Endothelial cell of umbilical vein (primary cell): ENCODE measurements around the gene C2. TPM values are rescaled to one million over a fixed set of nuclear protein-coding genes. Genes with fewer than 3 reads are reported as not detected.

Source experiments
- microRNA counts: library from miRNA; unstranded; fragments of <30 nt; microRNA quantifications from one replicate; lab custom pipeline; 2016
- microRNA-seq: library from miRNA; unstranded; fragments of <30 nt; microRNA quantifications from one replicate; pipeline ENCODE4 v1.2.0, GENCODE V29; 2021; ENCODE audit warnings: borderline number of aligned reads, borderline replicate concordance
- polyA plus RNA-seq, 4 experiments: library from polyadenylated mRNA; depleted of rRNA in 3 of 4; stranded (reverse) in 3 of 4; unstranded in 1 of 4; fragments of >200 nt; gene quantifications; 2 replicates each; pipeline versions ENCODE4 v1.2.1 to v1.2.3, GENCODE V29; 2011 to 2012; ENCODE audit warnings: missing spikeins in 1 of 4
- small RNA-seq: library from RNA; depleted of rRNA; stranded (forward); fragments of <200 nt; gene quantifications from one replicate; pipeline ENCODE3, GENCODE V24; 2012; ENCODE audit warnings: low replicate concordance, low read depth; ENCODE audit not compliant: insufficient read depth, insufficient read length
- total RNA-seq: library from RNA; stranded (reverse); gene quantifications from 2 replicates; pipeline ENCODE4 v1.2.3, GENCODE V29; 2021

C2 gene
- total and polyA plus RNA-seq, 2 donors (not counting 3 experiments of a cell fraction or from before 2014, with no cell fraction given) = 0.60 TPM; not detected in 1

MicroRNA genes within 50 kb of the gene (microRNA counts, 767-probe panel; counts per million panel counts)
- microRNA hsa-miR-1236 (lab: Ali Mortazavi, UCI) = 723 counts per million, percentile 96 among the panel's probes with 10 or more counts

Small RNA genes lying within 50 kb of the gene (microRNA-seq; reads per million reads assigned to microRNA genes)
- gene MIR1236 = not detected

Small RNA genes lying within 50 kb of the gene (small RNA-seq; reads per million reads assigned to genes)
- gene AL645922.1 = not detected

Other genes starting within 250 kb of the C2 start
Only the 30 nearest of the 34 such genes appear.
- 41.3 and 48.9 TPM in 2 replicates for gene ABHD16A, start 224.4 kb upstream of the C2 start, total RNA-seq
- gene ABHD16A, start 224.4 kb upstream of the C2 start, polyA plus RNA-seq = 60.1 and 60.3 TPM in 2 replicates
- not detected in 2 replicates for gene LY6G6F, start 220.9 kb upstream of the C2 start, total RNA-seq
- not detected in 2 replicates for gene LY6G6F, start 220.9 kb upstream of the C2 start, polyA plus RNA-seq
- not detected in 2 replicates for gene LY6G6D, start 212.4 kb upstream of the C2 start, total RNA-seq
- not detected in 2 replicates for gene LY6G6D, start 212.4 kb upstream of the C2 start, polyA plus RNA-seq
- gene LY6G6C, start 206.0 kb upstream of the C2 start, total RNA-seq = 0.35 TPM in 1 of 2 replicates, not detected in the other
- gene LY6G6C, start 206.0 kb upstream of the C2 start, polyA plus RNA-seq = 0.33 and 0.41 TPM in 2 replicates
- gene MPIG6B, start 204.3 kb upstream of the C2 start, total RNA-seq = not detected in 2 replicates
- not detected in 2 replicates for gene MPIG6B, start 204.3 kb upstream of the C2 start, polyA plus RNA-seq
- 109 and 116 TPM in 2 replicates for gene DDAH2, start 198.4 kb upstream of the C2 start, total RNA-seq
- gene DDAH2, start 198.4 kb upstream of the C2 start, polyA plus RNA-seq = 168 and 176 TPM in 2 replicates
- 535 and 543 TPM in 2 replicates for gene CLIC1, start 191.2 kb upstream of the C2 start, total RNA-seq
- 569 and 578 TPM in 2 replicates for gene CLIC1, start 191.2 kb upstream of the C2 start, polyA plus RNA-seq
- 43.2 and 43.8 TPM in 2 replicates for gene MSH5, start 187.7 kb upstream of the C2 start, total RNA-seq
- 24.5 and 27.1 TPM in 2 replicates for gene MSH5, start 187.7 kb upstream of the C2 start, polyA plus RNA-seq
- gene SAPCD1, start 165.1 kb upstream of the C2 start, total RNA-seq = 9.4 and 11.7 TPM in 2 replicates
- 1.6 and 3.0 TPM in 2 replicates for gene SAPCD1, start 165.1 kb upstream of the C2 start, polyA plus RNA-seq
- gene VWA7, start 150.4 kb upstream of the C2 start, total RNA-seq = 0.25 and 0.51 TPM in 2 replicates
- gene VWA7, start 150.4 kb upstream of the C2 start, polyA plus RNA-seq = 0.11 and 0.21 TPM in 2 replicates
- gene VARS1, start 132.0 kb upstream of the C2 start, total RNA-seq = 121 and 125 TPM in 2 replicates
- gene VARS1, start 132.0 kb upstream of the C2 start, polyA plus RNA-seq = 36.5 and 37.4 TPM in 2 replicates
- 78.1 and 78.6 TPM in 2 replicates for gene LSM2, start 120.8 kb upstream of the C2 start, total RNA-seq
- 86.0 and 95.5 TPM in 2 replicates for gene LSM2, start 120.8 kb upstream of the C2 start, polyA plus RNA-seq
- 0.74 and 0.77 TPM in 2 replicates for gene HSPA1L, start 112.4 kb upstream of the C2 start, total RNA-seq
- gene HSPA1L, start 112.4 kb upstream of the C2 start, polyA plus RNA-seq = 0.32 and 0.35 TPM in 2 replicates
- gene HSPA1A, start 112.2 kb upstream of the C2 start, total RNA-seq = 55.6 and 58.3 TPM in 2 replicates
- gene HSPA1A, start 112.2 kb upstream of the C2 start, polyA plus RNA-seq = 56.0 and 57.2 TPM in 2 replicates
- 49.3 and 54.0 TPM in 2 replicates for gene HSPA1B, start 100.0 kb upstream of the C2 start, total RNA-seq
- gene HSPA1B, start 100.0 kb upstream of the C2 start, polyA plus RNA-seq = 27.1 and 31.7 TPM in 2 replicates
- 61.3 and 62.8 TPM in 2 replicates for gene NEU1, start 64.9 kb upstream of the C2 start, total RNA-seq
- gene NEU1, start 64.9 kb upstream of the C2 start, polyA plus RNA-seq = 111 and 115 TPM in 2 replicates
- gene SLC44A4, start 48.7 kb upstream of the C2 start, total RNA-seq = 0.12 and 0.84 TPM in 2 replicates
- 0.75 and 1.1 TPM in 2 replicates for gene SLC44A4, start 48.7 kb upstream of the C2 start, polyA plus RNA-seq
- gene EHMT2, start 30.0 kb upstream of the C2 start, total RNA-seq = 53.7 and 54.3 TPM in 2 replicates
- 53.3 and 56.4 TPM in 2 replicates for gene EHMT2, start 30.0 kb upstream of the C2 start, polyA plus RNA-seq
- gene ZBTB12, start 25.6 kb upstream of the C2 start, total RNA-seq = 3.5 and 4.9 TPM in 2 replicates
- gene ZBTB12, start 25.6 kb upstream of the C2 start, polyA plus RNA-seq = 2.8 and 2.9 TPM in 2 replicates
- gene CFB, start 18.4 kb downstream of the C2 start, total RNA-seq = 0.51 and 1.5 TPM in 2 replicates
- gene CFB, start 18.4 kb downstream of the C2 start, polyA plus RNA-seq = 0.87 and 1.0 TPM in 2 replicates
- gene NELFE, start 31.3 kb downstream of the C2 start, total RNA-seq = 68.5 and 71.3 TPM in 2 replicates
- gene NELFE, start 31.3 kb downstream of the C2 start, polyA plus RNA-seq = 50.5 and 55.8 TPM in 2 replicates
- 67.8 and 76.7 TPM in 2 replicates for gene SKIC2, start 31.5 kb downstream of the C2 start, total RNA-seq
- 52.8 and 55.8 TPM in 2 replicates for gene SKIC2, start 31.5 kb downstream of the C2 start, polyA plus RNA-seq
- 18.0 and 20.7 TPM in 2 replicates for gene DXO, start 44.4 kb downstream of the C2 start, total RNA-seq
- gene DXO, start 44.4 kb downstream of the C2 start, polyA plus RNA-seq = 34.9 and 37.7 TPM in 2 replicates
- 4.1 and 5.2 TPM in 2 replicates for gene C4A, start 54.3 kb downstream of the C2 start, total RNA-seq
- gene C4A, start 54.3 kb downstream of the C2 start, polyA plus RNA-seq = 4.4 and 5.7 TPM in 2 replicates
- gene C4B, start 87.1 kb downstream of the C2 start, total RNA-seq = 6.3 and 6.5 TPM in 2 replicates
- 2.9 and 4.4 TPM in 2 replicates for gene C4B, start 87.1 kb downstream of the C2 start, polyA plus RNA-seq
- 0.22 and 0.32 TPM in 2 replicates for gene CYP21A2, start 110.7 kb downstream of the C2 start, total RNA-seq
- gene CYP21A2, start 110.7 kb downstream of the C2 start, polyA plus RNA-seq = 0.06 and 0.46 TPM in 2 replicates
- 2.7 and 3.2 TPM in 2 replicates for gene TNXB, start 181.6 kb downstream of the C2 start, total RNA-seq
- 0.24 and 0.47 TPM in 2 replicates for gene TNXB, start 181.6 kb downstream of the C2 start, polyA plus RNA-seq
- gene ATF6B, start 200.5 kb downstream of the C2 start, total RNA-seq = 102 and 106 TPM in 2 replicates
- 113 and 115 TPM in 2 replicates for gene ATF6B, start 200.5 kb downstream of the C2 start, polyA plus RNA-seq
- gene FKBPL, start 202.6 kb downstream of the C2 start, total RNA-seq = 5.2 and 6.0 TPM in 2 replicates
- 3.4 and 3.5 TPM in 2 replicates for gene FKBPL, start 202.6 kb downstream of the C2 start, polyA plus RNA-seq
- 0.76 and 1.3 TPM in 2 replicates for gene PRRT1, start 224.2 kb downstream of the C2 start, total RNA-seq
- gene PRRT1, start 224.2 kb downstream of the C2 start, polyA plus RNA-seq = 0.38 and 0.55 TPM in 2 replicates